SK-N-SH treated with all-trans-retinoic acid at 6 μM for 48 hours (cell line): Measurements from ENCODE around the gene PITRM1.

ENCODE experiments used
- ATAC-seq: fragments of 200-7000 bp; cut with Tn5 transposase; 3 replicates; pipeline ENCODE4 v1.9.1; 2020; ENCODE audit warnings: mild to moderate bottlenecking, moderate library complexity
- ARNTL ChIP-seq: fragments of 450-650 bp; formaldehyde crosslinking; IDR thresholded peaks from 2 replicates; pipeline ENCODE4 v1.5.0; 2020; ENCODE audit warnings: low read depth, mild to moderate bottlenecking, moderate library complexity, borderline replicate concordance
- BACH2 ChIP-seq: fragments of 250-450 bp; sonication (Bioruptor Pico); IDR thresholded peaks from 2 replicates; pipeline ENCODE4 v1.9.0; 2021; ENCODE audit warnings: mild to moderate bottlenecking, borderline replicate concordance
- CSDC2 ChIP-seq: fragments of 250-450 bp; sonication (Bioruptor Pico); IDR thresholded peaks from 2 replicates; pipeline ENCODE4 v1.5.0; 2020; ENCODE audit warnings: mild to moderate bottlenecking, moderate library complexity
- ESRRG ChIP-seq: fragments of 250-450 bp; sonication (Bioruptor Pico); IDR thresholded peaks from 2 replicates; pipeline ENCODE4 v1.6.1; 2021; ENCODE audit warnings: mild to moderate bottlenecking
- GLIS3 ChIP-seq: fragments of 250-450 bp; sonication (Bioruptor Pico); IDR thresholded peaks from 2 replicates; pipeline ENCODE4 v1.5.0; 2020; ENCODE audit warnings: mild to moderate bottlenecking, moderate library complexity
- ISL1 ChIP-seq: fragments of 250-450 bp; sonication (Bioruptor Pico); IDR thresholded peaks from 2 replicates; pipeline ENCODE4 v2.1.2; 2022; ENCODE audit warnings: mild to moderate bottlenecking, moderate library complexity
- OSR1 ChIP-seq: fragments of 250-450 bp; sonication (Bioruptor Pico); IDR thresholded peaks from 2 replicates; pipeline ENCODE4 v1.8.0; 2022; ENCODE audit warnings: moderate library complexity, mild to moderate bottlenecking, inconsistent platforms
- RARB ChIP-seq: fragments of 250-450 bp; sonication (Bioruptor Pico); IDR thresholded peaks from 2 replicates; pipeline ENCODE4 v1.8.0; 2021; ENCODE audit warnings: mild to moderate bottlenecking, moderate library complexity
- SNAI2 ChIP-seq: fragments of 250-450 bp; sonication (Bioruptor Pico); IDR thresholded peaks from 2 replicates; pipeline ENCODE4 v1.5.0; 2020; ENCODE audit warnings: mild to moderate bottlenecking, moderate library complexity
- TCF4 ChIP-seq: fragments of 250-450 bp; sonication (Bioruptor Pico); IDR thresholded peaks from 2 replicates; pipeline ENCODE4 v1.8.0; 2021; ENCODE audit warnings: mild to moderate bottlenecking, moderate library complexity, borderline replicate concordance
- TOX ChIP-seq: fragments of 250-450 bp; sonication (Bioruptor Pico); IDR thresholded peaks from 2 replicates; pipeline ENCODE4 v1.8.0; 2021; ENCODE audit warnings: mild to moderate bottlenecking, moderate library complexity, borderline replicate concordance
- TSHZ2 ChIP-seq: fragments of 250-450 bp; sonication (Bioruptor Pico); IDR thresholded peaks from 2 replicates; pipeline ENCODE4 v1.5.0; 2020; ENCODE audit warnings: mild to moderate bottlenecking, moderate library complexity
- ZC3H10 ChIP-seq: fragments of 250-450 bp; sonication (Bioruptor Pico); IDR thresholded peaks from 2 replicates; pipeline ENCODE4 v1.5.1; 2021; ENCODE audit warnings: mild to moderate bottlenecking, moderate library complexity
- ZFP3 ChIP-seq: fragments of 250-450 bp; sonication (Bioruptor Pico); IDR thresholded peaks from 2 replicates; pipeline ENCODE4 v1.5.0; 2020; ENCODE audit warnings: mild to moderate bottlenecking, moderate library complexity
- ZFP30 ChIP-seq: fragments of 450-650 bp; formaldehyde crosslinking; IDR thresholded peaks from 2 replicates; pipeline ENCODE4 v1.5.0; 2022; ENCODE audit warnings: mild to moderate bottlenecking, moderate library complexity
- ZNF565 ChIP-seq: fragments of 450-650 bp; formaldehyde crosslinking; conservative IDR thresholded peaks from 2 replicates; pipeline ENCODE4 v1.5.0; 2020; ENCODE audit warnings: low read depth, mild to moderate bottlenecking, moderate library complexity
- ZNF70 ChIP-seq: fragments of 450-650 bp; formaldehyde crosslinking; IDR thresholded peaks from 2 replicates; pipeline ENCODE4 v1.5.0; 2020; ENCODE audit warnings: mild to moderate bottlenecking, moderate library complexity
- ZNF8 ChIP-seq: fragments of 450-650 bp; formaldehyde crosslinking; IDR thresholded peaks from 2 replicates; pipeline ENCODE4 v1.5.0; 2020; ENCODE audit warnings: mild to moderate bottlenecking, moderate library complexity
- TF ChIP-seq, protein P1 (sequence below): fragments of 250-450 bp; sonication (Bioruptor Pico); IDR thresholded peaks from 2 replicates; pipeline ENCODE4 v1.5.1; 2021; ENCODE audit warnings: mild to moderate bottlenecking, moderate library complexity
- TF ChIP-seq, protein P2 (sequence below): fragments of 250-450 bp; sonication (Bioruptor Pico); IDR thresholded peaks from 2 replicates; pipeline ENCODE4 v1.8.0; 2021; ENCODE audit warnings: low read depth, mild to moderate bottlenecking, moderate library complexity, borderline replicate concordance
- TF ChIP-seq, protein P3 (sequence below): fragments of 250-450 bp; sonication (Bioruptor Pico); IDR thresholded peaks from 2 replicates; pipeline ENCODE4 v1.8.0; 2020; ENCODE audit warnings: mild to moderate bottlenecking, moderate library complexity, borderline replicate concordance
- TF ChIP-seq, protein P4 (sequence below): fragments of 250-450 bp; sonication (Bioruptor Pico); IDR thresholded peaks from 2 replicates; pipeline ENCODE4 v1.5.1; 2020; ENCODE audit warnings: low read depth, mild to moderate bottlenecking, moderate library complexity

PITRM1 gene

DNA sequence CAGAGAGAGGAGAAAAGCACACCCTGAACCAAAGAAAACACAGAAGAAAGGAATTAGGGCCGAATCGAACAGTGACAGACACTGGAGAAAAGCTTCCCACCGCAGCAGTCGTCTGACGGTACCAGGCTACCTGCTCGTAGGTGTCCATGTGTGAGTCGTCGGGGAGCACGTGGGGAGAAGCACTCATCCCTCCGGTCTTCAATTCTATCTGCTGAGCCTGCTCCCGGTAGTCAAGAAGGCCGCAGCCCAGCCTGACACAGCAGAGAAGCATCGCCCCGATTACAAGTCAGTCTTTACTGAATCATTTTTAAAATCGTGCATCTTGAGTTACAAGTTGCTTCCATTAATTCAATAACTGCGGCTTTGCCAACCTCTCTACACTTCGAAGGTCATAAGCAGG, 24.5 kb downstream of the PITRM1 start:
- no peak for ATAC-seq
- no peak for TF ChIP-seq ZFP3

DNA sequence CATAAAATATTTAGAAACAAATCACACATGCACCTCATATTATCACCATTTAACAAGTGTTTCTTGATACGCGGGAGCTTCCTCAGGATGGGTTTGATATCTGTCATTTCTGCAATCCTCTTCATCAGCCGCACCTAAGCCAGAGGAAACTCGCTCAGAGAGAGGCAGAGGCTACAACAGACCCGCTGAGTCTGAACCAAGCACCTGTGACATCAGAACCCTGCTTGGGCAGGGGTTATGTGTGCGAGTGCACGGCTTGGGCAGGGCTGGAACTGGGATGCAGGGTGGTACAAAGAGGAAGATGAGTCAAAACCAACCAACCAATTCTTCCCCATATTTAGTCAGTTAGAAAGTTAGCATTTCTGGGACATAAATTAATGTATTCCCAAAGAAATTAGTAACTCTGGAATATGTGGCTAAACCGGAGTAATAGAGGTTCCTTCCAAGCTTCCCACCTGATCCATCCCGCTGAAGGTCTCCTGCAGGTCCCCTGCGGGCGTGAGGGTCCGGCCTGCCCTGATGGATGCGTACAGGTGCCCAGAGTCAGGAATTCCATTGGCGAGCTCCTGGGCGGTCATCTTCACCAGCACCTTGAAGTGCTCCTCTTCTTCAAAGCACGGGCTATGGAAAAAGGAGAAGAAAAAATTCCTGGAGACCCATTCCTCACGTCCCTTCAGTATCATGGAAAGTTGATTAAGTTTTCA, 25.3 kb downstream of the PITRM1 start:
- ATAC-seq: no peak
- no peak for TF ChIP-seq ESRRG (CRISPR knock-in tag)
- no peak for TF ChIP-seq ZFP30 (CRISPR knock-in tag)
- TF ChIP-seq RARB (CRISPR knock-in tag): no peak
- no peak for TF ChIP-seq BACH2 (CRISPR knock-in tag)
- TF ChIP-seq TSHZ2 (CRISPR knock-in tag): no peak
- TF ChIP-seq TCF4: no peak
- TF ChIP-seq, protein P1, sequence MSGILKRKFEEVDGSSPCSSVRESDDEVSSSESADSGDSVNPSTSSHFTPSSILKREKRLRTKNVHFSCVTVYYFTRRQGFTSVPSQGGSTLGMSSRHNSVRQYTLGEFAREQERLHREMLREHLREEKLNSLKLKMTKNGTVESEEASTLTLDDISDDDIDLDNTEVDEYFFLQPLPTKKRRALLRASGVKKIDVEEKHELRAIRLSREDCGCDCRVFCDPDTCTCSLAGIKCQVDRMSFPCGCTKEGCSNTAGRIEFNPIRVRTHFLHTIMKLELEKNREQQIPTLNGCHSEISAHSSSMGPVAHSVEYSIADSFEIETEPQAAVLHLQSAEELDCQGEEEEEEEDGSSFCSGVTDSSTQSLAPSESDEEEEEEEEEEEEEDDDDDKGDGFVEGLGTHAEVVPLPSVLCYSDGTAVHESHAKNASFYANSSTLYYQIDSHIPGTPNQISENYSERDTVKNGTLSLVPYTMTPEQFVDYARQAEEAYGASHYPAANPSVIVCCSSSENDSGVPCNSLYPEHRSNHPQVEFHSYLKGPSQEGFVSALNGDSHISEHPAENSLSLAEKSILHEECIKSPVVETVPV: no peak
- TF ChIP-seq ISL1 (CRISPR knock-in tag): no peak
- no peak for TF ChIP-seq ZNF565 (CRISPR knock-in tag)
- TF ChIP-seq OSR1 (CRISPR knock-in tag): no peak
- TF ChIP-seq TOX (CRISPR knock-in tag): no peak
- TF ChIP-seq ZC3H10: no peak
- no peak for TF ChIP-seq ZNF8 (CRISPR knock-in tag)
- TF ChIP-seq CSDC2 (CRISPR knock-in tag): no peak
- no peak for TF ChIP-seq GLIS3 (CRISPR knock-in tag)
- no peak for TF ChIP-seq ZNF70 (CRISPR knock-in tag)
- TF ChIP-seq SNAI2 (CRISPR knock-in tag): no peak
- TF ChIP-seq ARNTL (CRISPR knock-in tag): no peak
- TF ChIP-seq, protein P2, sequence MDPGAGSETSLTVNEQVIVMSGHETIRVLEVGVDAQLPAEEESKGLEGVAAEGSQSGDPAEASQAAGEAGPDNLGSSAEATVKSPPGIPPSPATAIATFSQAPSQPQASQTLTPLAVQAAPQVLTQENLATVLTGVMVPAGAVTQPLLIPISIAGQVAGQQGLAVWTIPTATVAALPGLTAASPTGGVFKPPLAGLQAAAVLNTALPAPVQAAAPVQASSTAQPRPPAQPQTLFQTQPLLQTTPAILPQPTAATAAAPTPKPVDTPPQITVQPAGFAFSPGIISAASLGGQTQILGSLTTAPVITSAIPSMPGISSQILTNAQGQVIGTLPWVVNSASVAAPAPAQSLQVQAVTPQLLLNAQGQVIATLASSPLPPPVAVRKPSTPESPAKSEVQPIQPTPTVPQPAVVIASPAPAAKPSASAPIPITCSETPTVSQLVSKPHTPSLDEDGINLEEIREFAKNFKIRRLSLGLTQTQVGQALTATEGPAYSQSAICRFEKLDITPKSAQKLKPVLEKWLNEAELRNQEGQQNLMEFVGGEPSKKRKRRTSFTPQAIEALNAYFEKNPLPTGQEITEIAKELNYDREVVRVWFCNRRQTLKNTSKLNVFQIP: no peak
- TF ChIP-seq, protein P3, sequence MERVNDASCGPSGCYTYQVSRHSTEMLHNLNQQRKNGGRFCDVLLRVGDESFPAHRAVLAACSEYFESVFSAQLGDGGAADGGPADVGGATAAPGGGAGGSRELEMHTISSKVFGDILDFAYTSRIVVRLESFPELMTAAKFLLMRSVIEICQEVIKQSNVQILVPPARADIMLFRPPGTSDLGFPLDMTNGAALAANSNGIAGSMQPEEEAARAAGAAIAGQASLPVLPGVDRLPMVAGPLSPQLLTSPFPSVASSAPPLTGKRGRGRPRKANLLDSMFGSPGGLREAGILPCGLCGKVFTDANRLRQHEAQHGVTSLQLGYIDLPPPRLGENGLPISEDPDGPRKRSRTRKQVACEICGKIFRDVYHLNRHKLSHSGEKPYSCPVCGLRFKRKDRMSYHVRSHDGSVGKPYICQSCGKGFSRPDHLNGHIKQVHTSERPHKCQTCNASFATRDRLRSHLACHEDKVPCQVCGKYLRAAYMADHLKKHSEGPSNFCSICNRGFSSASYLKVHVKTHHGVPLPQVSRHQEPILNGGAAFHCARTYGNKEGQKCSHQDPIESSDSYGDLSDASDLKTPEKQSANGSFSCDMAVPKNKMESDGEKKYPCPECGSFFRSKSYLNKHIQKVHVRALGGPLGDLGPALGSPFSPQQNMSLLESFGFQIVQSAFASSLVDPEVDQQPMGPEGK (CRISPR knock-in tag): no peak

DNA sequence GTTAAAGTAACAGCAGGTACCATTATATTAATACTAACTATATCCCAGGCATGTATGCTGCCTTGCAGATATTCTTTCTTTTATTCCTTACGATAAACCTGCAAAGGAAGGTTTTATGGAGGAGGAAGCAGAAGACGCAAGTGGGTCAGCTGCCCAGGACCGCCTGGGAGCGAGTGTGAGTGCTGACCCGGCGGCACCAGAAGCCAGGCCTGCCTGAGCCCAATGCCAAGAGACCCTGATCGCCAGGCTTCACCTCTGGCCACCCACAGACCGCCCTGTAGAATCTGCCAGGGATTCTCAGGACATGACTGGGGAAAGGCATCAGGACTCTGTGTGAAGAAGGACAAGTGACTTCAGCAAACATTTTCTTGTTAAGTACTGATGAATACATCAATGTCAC, 26.3 kb downstream of the PITRM1 start:
- ATAC-seq: no peak
- TF ChIP-seq TOX (CRISPR knock-in tag) (no peak), CSDC2 (CRISPR knock-in tag) (no peak), GLIS3 (CRISPR knock-in tag) (no peak), RARB (CRISPR knock-in tag) (no peak), ZNF565 (CRISPR knock-in tag) (no peak), ZNF70 (CRISPR knock-in tag) (no peak), ZFP30 (CRISPR knock-in tag) (no peak), TSHZ2 (CRISPR knock-in tag) (no peak), ESRRG (CRISPR knock-in tag) (no peak), OSR1 (CRISPR knock-in tag) (no peak), ZNF8 (CRISPR knock-in tag) (no peak)
- TF ChIP-seq, protein P3 (CRISPR knock-in tag): no peak
- TF ChIP-seq, protein P4, sequence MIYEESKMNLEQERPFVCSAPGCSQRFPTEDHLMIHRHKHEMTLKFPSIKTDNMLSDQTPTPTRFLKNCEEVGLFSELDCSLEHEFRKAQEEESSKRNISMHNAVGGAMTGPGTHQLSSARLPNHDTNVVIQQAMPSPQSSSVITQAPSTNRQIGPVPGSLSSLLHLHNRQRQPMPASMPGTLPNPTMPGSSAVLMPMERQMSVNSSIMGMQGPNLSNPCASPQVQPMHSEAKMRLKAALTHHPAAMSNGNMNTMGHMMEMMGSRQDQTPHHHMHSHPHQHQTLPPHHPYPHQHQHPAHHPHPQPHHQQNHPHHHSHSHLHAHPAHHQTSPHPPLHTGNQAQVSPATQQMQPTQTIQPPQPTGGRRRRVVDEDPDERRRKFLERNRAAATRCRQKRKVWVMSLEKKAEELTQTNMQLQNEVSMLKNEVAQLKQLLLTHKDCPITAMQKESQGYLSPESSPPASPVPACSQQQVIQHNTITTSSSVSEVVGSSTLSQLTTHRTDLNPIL (CRISPR knock-in tag): no peak
